BLaER1 treated with 17β-estradiol and CSF1 and Interleukin-3, amounts not matched to agents 10 nM and 100 nM (cell line): ENCODE measurements around the gene RNF220.

Source experiments
- H3K27ac ChIP-seq, 11 experiments: shearing (Covaris generic); formaldehyde crosslinking; 2 replicates each; pipeline ENCODE4 v1.8.1; 2022
- H3K27me3 ChIP-seq, 11 experiments: shearing (Covaris generic); formaldehyde crosslinking; 2 replicates each; pipeline ENCODE4 v1.8.1; 2022
- H3K36me3 ChIP-seq, 11 experiments: shearing (Covaris generic); formaldehyde crosslinking; 2 replicates each; pipeline ENCODE4 v1.8.1; 2022
- H3K4me1 ChIP-seq, 10 experiments: shearing (Covaris generic); formaldehyde crosslinking; 2 replicates each; pipeline ENCODE4 v1.8.1; 2022
- H3K4me2 ChIP-seq, 11 experiments: shearing (Covaris generic); formaldehyde crosslinking; 2 replicates each; pipeline ENCODE4 v1.8.1; 2022
- H3K4me3 ChIP-seq, 10 experiments: shearing (Covaris generic); formaldehyde crosslinking; 2 replicates each; pipeline ENCODE4 v1.8.1; 2022
- H3K9ac ChIP-seq, 11 experiments: shearing (Covaris generic); formaldehyde crosslinking; 2 replicates each; pipeline ENCODE4 v1.8.1; 2022
- H3K9me3 ChIP-seq, 11 experiments: shearing (Covaris generic); formaldehyde crosslinking; replicated peaks in 1 of 11; 2 replicates each; pipeline ENCODE4 v1.8.1; 2022
- H4K20me1 ChIP-seq, 11 experiments: shearing (Covaris generic); formaldehyde crosslinking; 2 replicates each; pipeline ENCODE4 v1.8.1; 2022
- Cebpa-rat ChIP-seq, 11 experiments: shearing (Covaris generic); IDR thresholded peaks; 2 replicates each; pipeline ENCODE4 v1.8.1; 2022

Gene RNF220

GRCh38 chr1:44685218-44685617 is 280.2 kb downstream of the RNF220 start:
- Histone ChIP-seq H3K27me3 (no peaks in the 10 kb centered on the region), H3K9me3 (no peaks in the 10 kb centered on the region), H3K4me3 (no peak overlapping the region), H3K9ac (no peak overlapping the region), H3K4me1 (peaks cover 23 to 31% (median 28%) of the 10 kb centered on the region in 10 experiments), H3K27ac (peak overlapping the region in 10 of 11 experiments; percentile 9 to 58 (median 32); a peak in 12 of 22 replicates), H3K36me3 (no peaks in the 10 kb centered on the region), H3K4me2 (peak overlapping the region; percentile 55 to 80 (median 72)), H4K20me1 (no peaks in the 10 kb centered on the region)
- no peak for TF ChIP-seq Cebpa-rat (IDR thresholded peaks at IDR 0.05)

DNA sequence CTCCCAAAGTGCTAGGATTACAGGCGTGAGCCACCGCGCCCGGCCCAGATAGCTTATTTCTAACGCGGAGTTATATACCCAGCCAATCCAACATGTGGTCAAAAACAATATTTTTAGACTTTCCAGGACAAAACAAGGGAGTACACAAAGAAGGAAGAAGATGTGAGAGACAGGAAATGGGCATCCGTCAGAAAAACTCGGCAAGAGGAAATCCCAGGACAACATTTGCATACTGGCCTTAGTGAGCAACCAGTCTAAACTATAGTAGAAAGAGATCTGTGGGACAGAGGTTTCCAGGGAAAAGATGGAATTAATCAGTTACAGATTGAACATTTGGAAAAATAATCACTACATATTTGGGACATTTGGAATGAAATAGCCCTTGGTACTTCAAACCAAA is 280.8 kb downstream of the RNF220 start:
- H3K4me3 ChIP-seq: no peak overlapping the region
- H3K9ac ChIP-seq: no peak overlapping the region
- H3K27me3 ChIP-seq: no peaks in the 10 kb centered on the region
- no peak for TF ChIP-seq Cebpa-rat (IDR thresholded peaks at IDR 0.05)
- peaks cover 23 to 31% (median 28%) of the 10 kb centered on the region in 10 experiments for H3K4me1 ChIP-seq
- peak overlapping the region in 9 of 11 experiments; percentile 15 to 79 (median 52); a peak in 14 of 22 replicates for H3K4me2 ChIP-seq
- H3K9me3 ChIP-seq: no peaks in the 10 kb centered on the region
- no peaks in the 10 kb centered on the region for H3K36me3 ChIP-seq
- no peak overlapping the region for H3K27ac ChIP-seq
- no peaks in the 10 kb centered on the region for H4K20me1 ChIP-seq

GRCh38 chr1:44688760-44689446 is 283.8 kb downstream of the RNF220 start:
- H3K4me2 ChIP-seq: no peak overlapping the region
- no peak overlapping the region for H3K4me3 ChIP-seq
- no peaks in the 10 kb centered on the region for H3K27me3 ChIP-seq
- TF ChIP-seq Cebpa-rat (IDR thresholded peaks at IDR 0.05): no peak
- no peaks in the 10 kb centered on the region for H3K9me3 ChIP-seq
- H3K36me3 ChIP-seq: no peaks in the 10 kb centered on the region
- H3K4me1 ChIP-seq: peaks cover 26 to 41% (median 35%) of the 10 kb centered on the region in 10 experiments
- no peak overlapping the region for H3K27ac ChIP-seq
- H4K20me1 ChIP-seq: no peaks in the 10 kb centered on the region
- H3K9ac ChIP-seq: no peak overlapping the region

- no peak for TF ChIP-seq Cebpa-rat (IDR thresholded peaks at IDR 0.05)
- Histone ChIP-seq H3K4me3 (no peak overlapping the region), H3K27ac (no peak overlapping the region), H3K9ac (no peak overlapping the region), H3K27me3 (no peaks in the 10 kb centered on the region), H4K20me1 (no peaks in the 10 kb centered on the region), H3K4me2 (no peak overlapping the region), H3K9me3 (no peaks in the 10 kb centered on the region), H3K36me3 (no peaks in the 10 kb centered on the region), H3K4me1 (peaks cover 21 to 36% (median 31%) of the 10 kb centered on the region in 10 experiments)
These were observed 284.4 kb downstream of the RNF220 start for GRCh38 chr1:44689447-44689765.

GRCh38 chr1:44693159-44693558 is 288.1 kb downstream of the RNF220 start:
- Histone ChIP-seq H3K9me3 (no peaks in the 10 kb centered on the region), H3K27ac (no peak overlapping the region), H3K27me3 (no peaks in the 10 kb centered on the region), H4K20me1 (no peaks in the 10 kb centered on the region), H3K4me1 (peaks cover 36 to 53% (median 48%) of the 10 kb centered on the region in 10 experiments), H3K36me3 (no peaks in the 10 kb centered on the region), H3K4me3 (no peak overlapping the region), H3K9ac (no peak overlapping the region), H3K4me2 (peak overlapping the region; percentile 4 to 59 (median 35); a peak in 17 of 22 replicates)
- TF ChIP-seq Cebpa-rat (IDR thresholded peaks at IDR 0.05): no peak

DNA sequence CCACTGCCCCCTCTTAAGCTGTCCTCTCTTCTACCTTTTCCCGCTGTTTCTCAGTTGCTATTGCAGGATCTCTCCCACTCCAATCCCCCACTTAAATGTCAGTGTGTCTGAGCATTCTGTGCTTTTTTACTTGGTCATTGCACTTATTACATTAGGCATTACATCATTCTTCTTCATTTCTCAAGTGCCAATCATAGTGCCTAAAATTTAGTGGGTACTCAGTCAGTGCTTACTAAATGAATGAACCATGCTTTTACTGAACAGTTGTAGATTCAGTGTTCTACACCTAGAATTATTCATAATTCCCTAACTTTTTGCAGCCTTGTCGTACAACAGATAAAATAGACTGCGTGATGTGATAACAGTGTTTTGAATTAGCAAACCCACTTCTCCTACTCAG is 288.8 kb downstream of the RNF220 start:
- Histone ChIP-seq H4K20me1 (no peaks in the 10 kb centered on the region), H3K4me2 (peak overlapping the region in 3 of 11 experiments; percentile 30 to 46 (median 42); a peak in 5 of 22 replicates), H3K4me3 (no peak overlapping the region), H3K27ac (no peak overlapping the region), H3K36me3 (no peaks in the 10 kb centered on the region), H3K9me3 (no peaks in the 10 kb centered on the region), H3K4me1 (peaks cover 44 to 61% (median 56%) of the 10 kb centered on the region in 10 experiments), H3K9ac (no peak overlapping the region), H3K27me3 (no peaks in the 10 kb centered on the region)
- no peak for TF ChIP-seq Cebpa-rat (IDR thresholded peaks at IDR 0.05)

GRCh38 chr1:44694863-44695478 is 289.9 kb downstream of the RNF220 start:
- TF ChIP-seq Cebpa-rat (IDR thresholded peaks at IDR 0.05): no peak
- 0 out of 22 replicates have a peak overlapping the region, but pooled peaks of 1 of the 11 experiments have one; percentile 21 for H3K27ac ChIP-seq

DNA sequence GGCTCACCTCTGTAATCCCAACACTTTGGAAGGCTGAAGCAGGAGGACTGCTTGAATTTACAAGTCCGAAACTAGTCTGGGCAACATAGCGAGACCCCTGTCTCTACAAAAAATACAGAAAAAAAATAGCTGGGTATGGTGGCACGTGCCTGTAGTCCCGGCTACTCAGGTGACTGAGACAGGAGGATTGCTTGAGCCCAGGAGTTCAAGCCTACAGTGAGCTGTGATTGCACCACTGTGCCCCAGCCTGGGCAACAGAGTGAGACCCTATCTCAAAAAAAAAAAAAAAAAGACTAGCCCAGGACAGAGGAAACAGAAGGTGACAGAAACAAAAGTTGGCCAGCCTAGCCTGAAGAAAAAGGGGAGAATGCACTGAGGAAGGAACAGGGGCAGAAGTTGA is 290.6 kb downstream of the RNF220 start:
- Histone ChIP-seq H3K4me3 (no peak overlapping the region), H3K4me1 (peaks cover 46 to 61% (median 57%) of the 10 kb centered on the region in 10 experiments), H3K4me2 (peak overlapping the region; percentile 67 to 91 (median 77); a peak in 16 of 22 replicates), H3K27me3 (no peaks in the 10 kb centered on the region), H3K9ac (no peak overlapping the region), H4K20me1 (no peaks in the 10 kb centered on the region), H3K27ac (no peak overlapping the region), H3K36me3 (no peaks in the 10 kb centered on the region), H3K9me3 (no peaks in the 10 kb centered on the region)
- TF ChIP-seq Cebpa-rat (IDR thresholded peaks at IDR 0.05): no peak

More at GRCh38 chr1:44694863-44695478, 289.9 kb downstream of the RNF220 start:
- Histone ChIP-seq H3K4me2 (peak overlapping the region in 9 of 11 experiments; percentile 41 to 80 (median 67); a peak in 17 of 22 replicates), H4K20me1 (no peaks in the 10 kb centered on the region), H3K27me3 (no peaks in the 10 kb centered on the region), H3K4me3 (no peak overlapping the region), H3K36me3 (no peaks in the 10 kb centered on the region), H3K9ac (no peak overlapping the region), H3K4me1 (peaks cover 46 to 61% (median 57%) of the 10 kb centered on the region in 10 experiments), H3K9me3 (no peaks in the 10 kb centered on the region)

GRCh38 chr1:44696101-44696500 is 291.0 kb downstream of the RNF220 start:
- Histone ChIP-seq H3K9ac (no peak overlapping the region), H3K9me3 (no peaks in the 10 kb centered on the region), H3K36me3 (no peaks in the 10 kb centered on the region), H3K4me2 (peak overlapping the region; percentile 68 to 91 (median 77)), H3K27ac (no peak overlapping the region), H3K27me3 (peaks cover 0 to 4% (median 0%) of the 10 kb centered on the region in 11 experiments; a peak in 2 of 22 replicates), H3K4me1 (peaks cover 46 to 61% (median 57%) of the 10 kb centered on the region in 10 experiments), H4K20me1 (no peaks in the 10 kb centered on the region), H3K4me3 (no peak overlapping the region)
- TF ChIP-seq Cebpa-rat (IDR thresholded peaks at IDR 0.05): no peak
